Stimulated activated CD8-positive, alpha-beta memory T cell treated with anti-CD3 and anti-CD28 coated beads, Interleukin-12 subunit alpha, Interleukin-12 subunit beta, amount 100 ng/mL, for 24 hours (primary cell): ENCODE measurements around the gene JAK3.

Source experiments
- DNase-seq: peaks from one replicate; pipeline ENCODE4 v3.0.0-alpha.2; 2020; ENCODE audit errors: extremely low read depth

The JAK3 gene

DNA sequence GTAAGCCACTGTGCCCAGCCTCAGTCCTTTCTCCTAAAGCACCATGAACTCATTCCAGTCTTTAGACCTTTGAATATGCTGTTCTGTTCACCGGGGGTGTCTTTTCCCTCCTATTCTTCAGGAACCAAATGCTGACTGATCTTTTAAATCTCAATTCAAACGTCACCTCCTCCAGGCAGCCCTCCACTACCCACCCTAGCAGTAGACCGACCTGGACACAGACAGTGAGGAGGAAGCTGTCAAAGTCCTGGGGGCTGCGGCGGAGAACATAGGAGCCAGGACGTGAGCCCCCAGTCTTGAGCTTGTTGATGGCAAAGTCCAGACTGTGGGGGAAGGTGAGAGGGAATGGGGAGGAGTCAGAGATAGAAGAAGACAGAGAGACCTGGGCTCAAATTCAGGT is 7.8 kb downstream of the JAK3 start:
- no peak for DNase-seq

DNA sequence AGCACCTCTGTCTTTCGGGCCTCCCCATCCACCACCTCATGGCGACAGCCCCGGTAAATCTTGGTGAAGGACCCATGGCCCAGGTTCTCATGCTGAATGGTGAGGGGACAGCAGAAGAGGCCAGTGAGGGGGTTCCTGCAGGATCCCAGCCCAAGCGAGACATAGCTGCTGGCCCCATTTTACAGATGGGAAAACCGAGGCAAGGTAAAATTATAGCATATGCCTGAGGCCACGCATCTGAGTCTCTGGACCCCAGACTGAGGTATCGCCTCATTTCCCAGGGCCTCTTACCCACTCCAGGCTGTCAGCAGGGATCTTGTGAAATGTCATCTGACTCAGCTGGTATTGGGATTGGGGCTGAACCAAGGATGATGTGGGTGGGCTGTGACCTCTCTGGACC is 9.8 kb downstream of the JAK3 start:
- no peak for DNase-seq

DNA sequence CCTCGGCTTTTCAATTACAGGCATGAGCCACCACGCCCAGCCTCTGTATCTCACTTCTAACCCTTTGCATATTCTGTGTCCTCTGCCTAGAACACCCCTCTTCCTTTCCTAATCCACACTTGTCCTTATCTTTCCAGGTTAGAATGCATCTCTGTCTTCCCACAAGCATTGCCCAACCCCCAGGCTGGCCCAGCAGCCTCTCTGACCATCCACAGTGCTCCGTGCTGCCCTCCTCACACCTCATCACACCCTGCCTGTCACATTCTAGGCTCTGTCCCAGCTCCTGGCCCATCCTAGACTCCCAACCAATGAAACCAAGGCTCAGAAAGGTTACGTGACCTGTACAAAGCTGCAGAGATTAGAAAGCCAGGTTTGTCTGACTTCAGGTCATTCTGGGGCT is 11.3 kb downstream of the JAK3 start:
- no peak for DNase-seq

DNA sequence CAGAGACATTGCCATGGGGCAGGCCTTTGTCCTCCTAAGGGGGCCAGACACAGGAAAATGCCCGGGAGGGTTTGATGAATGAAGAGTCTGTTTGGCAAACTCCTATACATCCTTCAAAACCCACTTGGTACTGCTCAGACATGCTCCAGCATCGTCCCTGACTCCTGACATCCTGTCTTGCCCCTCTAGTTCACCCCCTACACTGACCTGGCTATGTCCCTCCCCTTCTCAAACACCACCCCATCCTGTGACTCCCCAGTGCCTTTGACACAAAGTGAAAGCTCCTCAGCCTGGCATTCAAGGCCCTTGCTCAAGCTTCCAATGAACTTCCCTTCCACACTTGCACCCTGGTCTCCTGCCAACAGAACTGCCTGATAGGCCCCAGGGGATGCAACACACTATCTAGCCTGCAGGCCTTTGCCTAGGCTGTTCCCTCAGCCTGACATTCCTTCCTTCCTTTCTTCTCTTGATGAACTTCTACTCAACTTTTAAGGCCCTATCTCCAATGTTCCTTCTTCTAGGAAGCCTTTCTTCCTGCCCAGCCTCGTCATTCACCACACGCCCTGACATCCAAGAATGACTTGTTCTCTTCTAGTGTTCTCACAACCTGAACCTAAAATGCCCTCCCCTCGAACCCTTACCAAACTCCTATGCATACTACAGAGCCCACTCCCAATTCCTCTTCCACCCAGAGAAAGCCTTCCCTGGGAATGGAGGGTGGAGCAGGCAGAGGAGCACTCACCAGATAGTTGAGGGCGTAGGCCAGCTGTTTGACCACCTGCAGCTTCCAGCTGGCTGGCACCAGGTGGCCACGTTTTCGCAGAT is 12.4 kb downstream of the JAK3 start:
- no peak for DNase-seq

DNA sequence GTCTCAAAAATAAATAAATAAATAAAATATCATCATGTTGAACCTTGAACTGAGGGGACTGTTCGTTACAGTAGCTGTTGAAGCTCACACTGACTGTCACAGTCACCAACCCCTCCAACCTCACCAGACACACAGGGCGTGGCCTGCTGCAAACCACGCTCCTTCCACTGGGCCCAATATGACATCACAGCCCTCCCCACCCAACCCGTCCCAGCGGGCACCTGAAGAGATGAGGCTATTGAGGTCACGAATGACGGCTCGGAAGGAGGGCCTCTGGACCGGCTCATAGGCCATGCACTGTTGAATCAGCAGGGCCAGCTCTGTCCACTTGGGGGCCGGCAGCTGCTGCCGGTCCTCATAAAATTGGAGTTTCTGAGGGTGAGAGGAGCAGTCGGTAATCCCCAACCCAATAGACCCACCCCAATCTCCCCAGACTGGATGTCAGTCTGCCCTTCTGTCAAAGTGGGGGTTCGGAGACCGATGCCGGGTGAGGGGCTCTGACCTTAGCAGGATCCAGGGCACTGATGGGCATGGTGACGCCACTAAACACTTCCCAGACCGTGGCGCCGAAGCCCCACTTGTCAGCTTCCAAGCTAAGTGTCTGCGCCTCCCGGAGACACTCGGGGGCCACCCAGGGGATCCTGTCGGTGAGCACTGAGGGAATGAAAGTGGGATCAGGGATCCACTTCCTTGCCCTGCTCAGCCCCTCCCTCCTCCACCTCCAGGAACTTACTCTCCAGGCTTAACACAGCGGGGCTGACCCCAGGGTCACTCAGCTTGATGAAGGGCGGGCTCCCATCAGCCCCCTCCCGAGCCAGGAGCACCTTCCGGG is 13.2 kb downstream of the JAK3 start:
- DNase-seq = no peak

DNA sequence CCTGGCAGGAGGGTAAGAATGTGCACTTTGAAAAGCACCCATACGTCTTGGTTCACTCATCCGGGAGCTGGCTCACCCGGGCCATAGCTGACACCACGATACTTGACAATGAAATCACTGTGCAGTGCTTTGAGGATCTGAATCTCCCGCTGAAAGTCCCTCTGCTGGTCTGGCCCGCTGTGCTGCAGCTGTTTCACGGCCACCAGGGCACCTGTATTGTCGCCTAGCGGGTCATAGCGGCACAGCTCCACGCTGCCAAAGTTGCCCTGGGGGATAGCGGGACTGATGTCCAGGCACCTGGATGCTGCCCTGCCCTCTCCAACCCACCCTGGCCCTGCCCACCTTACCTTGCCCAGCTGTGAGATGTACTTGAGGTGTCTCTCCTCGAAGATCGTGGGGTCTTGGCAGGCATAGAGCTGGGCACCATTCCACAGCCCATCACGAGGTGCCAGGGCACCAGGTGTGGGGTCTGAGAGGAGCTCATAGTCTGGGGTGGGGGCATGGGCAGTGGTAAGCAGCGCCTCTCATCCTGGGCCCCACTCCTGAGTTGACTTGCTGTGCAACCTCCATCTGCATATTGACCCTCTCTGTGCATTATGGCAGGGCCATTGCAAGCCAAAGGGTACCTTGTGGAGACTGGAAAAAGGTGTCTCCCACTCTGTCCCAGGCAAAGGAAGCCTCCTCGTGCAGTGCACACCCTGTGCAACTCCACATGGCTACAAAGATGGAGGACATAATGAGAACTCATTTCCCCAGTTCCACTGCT is 15.2 kb downstream of the JAK3 start:
- no peak for DNase-seq

DNA sequence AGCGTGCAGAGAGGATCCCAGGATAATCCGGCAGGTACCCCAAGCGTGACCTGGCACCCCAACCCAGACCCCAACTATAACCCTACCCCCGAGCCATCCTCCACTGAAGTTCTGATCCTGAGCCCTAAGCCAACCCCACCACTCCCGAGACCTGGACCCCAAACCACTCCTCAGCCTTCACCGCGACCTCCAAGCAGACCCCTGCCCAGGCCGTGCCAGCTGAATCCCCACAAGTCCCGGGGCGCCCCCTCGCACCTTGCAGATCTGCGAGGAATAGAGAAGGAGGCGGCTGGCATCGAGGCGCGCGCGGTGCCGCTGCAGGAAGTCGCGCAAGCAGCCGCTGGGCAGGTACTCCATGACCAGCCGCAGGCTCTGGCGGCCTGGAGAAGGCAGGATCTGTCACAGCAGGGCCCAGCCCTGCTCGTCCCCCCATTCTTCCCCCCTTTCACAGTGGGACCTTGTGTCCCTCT is 16.3 kb downstream of the JAK3 start:
- DNase-seq = no peak

DNA sequence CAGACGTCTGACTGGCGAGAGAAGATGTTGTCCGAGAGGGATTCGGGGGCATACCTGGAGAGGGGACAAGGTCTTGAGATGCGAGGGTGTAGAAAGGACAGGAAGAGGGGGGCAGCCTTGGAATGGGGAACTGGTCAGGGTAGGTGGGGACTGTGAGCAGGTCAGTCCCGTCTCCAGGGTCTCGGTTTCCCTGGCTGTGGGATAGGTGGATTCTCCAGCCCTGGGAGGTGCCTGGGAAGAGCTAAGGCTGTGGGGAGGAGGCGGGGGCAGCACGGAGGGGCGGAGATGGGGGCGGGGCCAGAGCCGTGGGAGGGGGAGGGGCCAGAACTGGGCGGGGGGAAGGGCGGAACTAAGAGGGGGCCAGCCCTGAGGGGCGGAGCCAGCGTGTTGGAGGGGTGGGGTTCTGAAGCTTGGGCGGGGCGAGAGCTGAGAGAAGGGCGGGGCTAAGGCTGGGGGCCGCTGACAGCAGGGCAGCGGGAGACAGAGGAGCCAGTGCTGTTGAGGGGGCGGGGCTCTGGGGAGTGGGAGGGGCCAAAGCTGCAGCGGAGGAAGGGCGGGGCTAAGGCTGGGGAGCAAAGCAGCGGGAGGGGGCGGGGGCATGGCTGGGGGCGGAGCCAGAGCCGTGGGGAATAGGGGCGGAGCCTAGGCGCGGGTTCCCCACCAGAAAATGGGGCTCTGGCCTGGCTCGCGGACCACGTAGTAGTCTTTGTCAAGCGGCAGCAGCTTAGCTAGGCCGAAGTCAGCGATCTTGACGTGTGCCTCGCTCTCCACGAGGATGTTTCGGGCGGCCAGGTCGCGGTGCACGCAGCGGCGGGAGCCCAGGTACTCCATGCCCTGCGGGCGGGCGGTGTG is 17.0 kb downstream of the JAK3 start:
- no peak for DNase-seq

DNA sequence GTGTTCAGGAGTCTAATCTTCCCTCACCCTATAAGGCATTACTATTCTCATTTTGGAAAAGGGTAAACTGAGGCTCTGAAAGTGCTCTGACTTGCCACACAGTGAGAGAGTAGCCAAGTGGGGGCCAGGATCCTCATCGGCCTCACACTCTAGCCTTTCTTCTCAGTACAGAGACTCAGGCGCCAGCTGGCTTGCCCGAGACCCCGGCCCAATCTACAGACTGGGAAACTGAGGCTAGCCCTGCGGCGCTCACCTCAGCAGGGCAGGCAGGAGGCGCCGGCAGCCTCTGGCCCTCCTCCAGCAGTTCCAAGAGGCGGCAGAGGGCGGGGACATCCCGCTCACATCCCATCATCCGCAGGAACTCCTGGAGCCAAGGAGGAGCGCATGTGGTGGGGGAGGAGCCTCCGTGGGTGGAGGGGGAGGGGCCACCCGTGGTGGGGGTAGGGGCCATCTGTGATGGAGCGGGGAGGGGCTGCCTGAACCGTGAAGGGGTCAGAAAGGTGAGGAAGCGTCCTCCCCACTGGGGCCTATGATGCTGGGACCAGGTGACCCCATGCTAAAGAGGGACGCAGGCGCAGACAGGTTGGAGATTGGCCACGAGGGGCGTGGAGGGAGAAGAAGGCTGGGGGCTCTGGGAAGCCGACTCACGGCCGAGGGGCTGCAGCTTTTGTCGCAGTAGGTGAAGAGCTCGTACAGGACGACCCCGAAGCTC is 17.8 kb downstream of the JAK3 start:
- no peak for DNase-seq

DNA sequence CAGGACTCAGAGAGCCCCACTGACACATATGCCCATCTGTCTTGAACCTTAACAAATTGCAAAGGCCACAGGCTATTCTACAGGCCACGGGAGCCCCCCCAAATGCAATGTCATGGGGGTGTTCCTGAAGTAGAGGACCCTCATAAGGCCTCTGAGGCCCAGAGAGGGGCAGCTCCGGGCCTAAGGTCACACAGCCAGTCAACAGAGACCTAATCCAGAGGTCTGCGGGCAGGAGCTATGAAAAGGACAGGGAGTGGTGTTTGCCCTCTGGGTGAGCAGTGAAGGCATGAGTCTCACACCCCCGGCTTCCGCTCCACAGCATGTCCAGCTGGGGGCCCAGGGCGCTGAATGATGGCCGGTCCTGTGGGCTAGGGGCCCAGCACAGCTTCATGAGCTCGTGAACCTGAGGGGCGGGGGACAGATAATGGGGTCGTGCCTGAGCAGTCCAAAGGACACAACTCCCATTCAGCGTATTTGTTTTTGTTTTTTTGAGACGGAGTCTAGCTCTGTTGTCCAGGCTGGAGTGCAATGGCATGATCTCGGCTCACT is 21.2 kb downstream of the JAK3 start:
- no peak for DNase-seq

DNA sequence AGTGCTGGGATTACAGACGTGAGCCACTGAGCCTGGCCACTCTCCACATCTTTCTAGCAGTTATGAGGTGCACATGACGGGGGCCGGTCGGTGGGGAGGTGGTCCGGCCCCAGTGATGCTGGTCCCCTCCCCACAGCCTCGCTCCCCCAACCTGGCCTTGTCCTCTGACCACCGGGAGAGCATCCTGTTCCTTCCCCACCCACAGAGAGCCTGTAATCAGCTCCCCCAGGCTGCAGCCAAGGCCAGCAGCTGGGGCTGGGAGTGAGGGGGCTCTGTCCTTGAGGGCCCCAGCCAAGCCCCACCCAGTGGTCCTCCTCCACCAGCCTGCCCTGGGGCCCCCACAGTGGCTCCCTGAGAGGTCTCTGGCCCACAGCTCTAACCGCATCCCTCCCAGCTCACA is 23.4 kb downstream of the JAK3 start:
- no peak for DNase-seq

DNA sequence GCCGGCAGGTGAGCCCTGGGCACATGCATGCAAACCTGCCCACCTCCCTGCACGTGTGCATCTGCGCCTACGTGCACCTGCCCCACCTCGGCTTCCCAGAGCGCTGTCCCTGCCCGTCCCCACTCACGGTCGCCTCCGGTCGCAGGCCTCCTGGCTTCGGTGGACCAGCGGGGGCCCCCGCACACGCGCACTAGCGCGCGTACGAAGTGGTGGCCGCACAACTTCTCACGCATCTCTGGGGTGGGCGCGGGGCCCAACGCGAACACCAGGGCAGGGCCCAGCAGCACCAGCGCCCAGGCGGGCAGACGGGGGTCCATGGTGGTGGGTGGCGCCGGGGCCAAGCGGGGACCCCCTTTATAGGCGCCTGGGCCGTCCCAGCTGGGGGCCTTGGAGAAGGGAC is 26.6 kb downstream of the JAK3 start, which contains the start of gene INSL3:
TSS of gene INSL3 (minus strand) at position 330 of the 400 bp plus-strand sequence. CDS start at position 317, 13 bp downstream.
- DNase-seq = no peak

DNA sequence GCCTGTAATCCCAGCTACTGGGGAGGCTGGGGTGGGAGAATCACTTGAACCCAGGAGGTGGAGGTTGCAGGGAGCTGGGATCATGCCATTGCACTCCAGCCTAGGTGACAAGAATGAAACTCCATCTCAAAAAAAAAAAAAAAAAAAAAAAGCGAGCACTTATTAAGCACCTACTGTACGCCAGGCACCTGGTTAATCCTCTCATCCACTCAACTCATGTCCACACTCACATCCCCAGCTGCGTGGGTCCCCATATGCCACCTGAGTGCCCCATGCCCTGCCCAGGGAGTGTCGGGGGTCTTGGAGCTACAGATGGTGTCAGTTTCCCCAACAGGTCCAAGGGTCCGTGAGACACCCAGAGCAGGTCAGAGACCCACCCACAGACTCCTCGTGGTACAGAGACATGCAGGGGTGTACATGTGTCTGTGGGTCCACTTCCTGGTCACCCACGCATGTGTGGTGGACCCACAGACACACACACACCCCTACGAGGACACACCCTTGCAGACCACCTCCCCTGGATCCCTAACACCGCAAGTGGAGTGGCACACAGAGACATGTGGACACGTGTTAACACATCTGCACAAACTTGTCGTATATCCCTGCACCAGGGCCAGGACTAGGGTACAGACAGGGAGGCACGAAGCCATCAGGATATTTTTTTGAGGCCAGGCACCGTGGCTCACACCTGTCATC is 30.0 kb downstream of the JAK3 start:
- no peak for DNase-seq

DNA sequence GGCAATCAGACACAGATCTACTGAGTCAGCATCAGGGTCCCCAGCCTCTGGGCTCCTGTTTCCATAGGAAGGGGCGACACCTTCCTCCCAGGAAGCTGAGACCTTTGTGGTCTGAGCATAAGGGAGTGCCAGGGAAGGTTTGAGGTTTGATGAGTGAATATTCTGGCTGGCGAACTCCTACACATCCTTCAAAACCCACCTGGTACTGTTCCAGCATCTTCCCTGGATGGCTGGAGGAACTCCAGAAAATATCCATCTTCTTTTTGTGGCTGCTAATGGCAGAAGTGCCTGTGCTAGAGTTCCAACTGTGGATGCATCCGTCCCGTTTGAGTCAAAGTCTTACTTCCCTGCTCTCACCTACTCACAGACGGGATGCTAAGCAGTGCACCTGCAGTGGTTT is 35.7 kb downstream of the JAK3 start:
- DNase-seq = no peak

DNA sequence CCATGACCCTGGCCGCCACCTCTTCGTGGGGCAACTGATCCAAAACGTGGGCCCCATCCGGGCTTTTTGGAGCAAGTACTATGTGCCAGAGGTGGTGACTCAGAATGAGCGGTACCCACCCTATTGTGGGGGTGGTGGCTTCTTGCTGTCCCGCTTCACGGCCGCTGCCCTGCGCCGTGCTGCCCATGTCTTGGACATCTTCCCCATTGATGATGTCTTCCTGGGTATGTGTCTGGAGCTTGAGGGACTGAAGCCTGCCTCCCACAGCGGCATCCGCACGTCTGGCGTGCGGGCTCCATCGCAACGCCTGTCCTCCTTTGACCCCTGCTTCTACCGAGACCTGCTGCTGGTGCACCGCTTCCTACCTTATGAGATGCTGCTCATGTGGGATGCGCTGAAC is 36.1 kb downstream of the JAK3 start:
- no peak for DNase-seq

DNA sequence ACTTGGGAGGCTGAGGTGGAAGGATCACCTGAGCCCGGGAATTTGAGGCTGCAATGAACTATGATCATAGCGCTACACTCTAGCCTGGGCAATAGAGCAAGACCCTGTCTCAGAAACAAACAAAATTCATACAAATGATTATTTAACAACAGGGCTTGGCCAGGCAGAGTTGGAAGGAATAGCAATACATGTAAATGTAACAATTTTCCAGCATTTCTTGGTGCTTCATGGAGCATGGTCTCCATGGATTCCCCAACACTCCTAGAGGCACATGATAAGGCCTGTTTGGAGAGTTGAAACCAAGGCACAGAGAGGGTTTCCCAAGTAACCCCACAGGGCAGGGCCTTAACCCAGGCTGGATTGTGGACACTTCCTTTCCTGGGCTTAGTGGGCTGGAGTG is 36.7 kb downstream of the JAK3 start:
- no peak for DNase-seq

DNA sequence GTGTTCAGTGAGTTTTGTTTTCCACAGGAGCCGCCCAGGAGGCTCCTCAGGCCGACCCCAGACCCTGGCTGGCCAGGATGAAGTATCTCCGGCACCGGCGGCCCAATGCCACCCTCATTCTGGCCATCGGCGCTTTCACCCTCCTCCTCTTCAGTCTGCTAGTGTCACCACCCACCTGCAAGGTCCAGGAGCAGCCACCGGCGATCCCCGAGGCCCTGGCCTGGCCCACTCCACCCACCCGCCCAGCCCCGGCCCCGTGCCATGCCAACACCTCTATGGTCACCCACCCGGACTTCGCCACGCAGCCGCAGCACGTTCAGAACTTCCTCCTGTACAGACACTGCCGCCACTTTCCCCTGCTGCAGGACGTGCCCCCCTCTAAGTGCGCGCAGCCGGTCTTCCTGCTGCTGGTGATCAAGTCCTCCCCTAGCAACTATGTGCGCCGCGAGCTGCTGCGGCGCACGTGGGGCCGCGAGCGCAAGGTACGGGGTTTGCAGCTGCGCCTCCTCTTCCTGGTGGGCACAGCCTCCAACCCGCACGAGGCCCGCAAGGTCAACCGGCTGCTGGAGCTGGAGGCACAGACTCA is 40.0 kb downstream of the JAK3 start:
- no peak for DNase-seq

DNA sequence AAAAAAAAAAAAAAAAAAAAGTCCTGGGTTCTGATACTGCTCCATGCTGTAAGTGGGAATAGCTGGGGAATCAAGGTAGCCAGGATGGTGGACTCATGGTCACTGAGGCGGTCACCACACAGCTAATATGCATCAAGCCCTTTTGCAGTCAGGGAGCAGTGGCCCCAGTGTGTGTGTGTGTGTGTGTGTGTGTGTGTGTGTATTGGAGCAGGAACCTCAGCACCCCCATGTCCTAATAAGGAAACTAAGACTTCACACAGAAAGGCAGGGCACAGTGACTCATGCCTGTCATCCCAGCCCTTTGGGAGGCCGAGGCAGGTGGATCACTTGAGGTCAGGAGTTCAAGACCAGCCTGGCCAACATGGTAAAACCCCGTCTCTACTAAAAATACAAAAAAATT is 40.8 kb downstream of the JAK3 start:
- no peak for DNase-seq

DNA sequence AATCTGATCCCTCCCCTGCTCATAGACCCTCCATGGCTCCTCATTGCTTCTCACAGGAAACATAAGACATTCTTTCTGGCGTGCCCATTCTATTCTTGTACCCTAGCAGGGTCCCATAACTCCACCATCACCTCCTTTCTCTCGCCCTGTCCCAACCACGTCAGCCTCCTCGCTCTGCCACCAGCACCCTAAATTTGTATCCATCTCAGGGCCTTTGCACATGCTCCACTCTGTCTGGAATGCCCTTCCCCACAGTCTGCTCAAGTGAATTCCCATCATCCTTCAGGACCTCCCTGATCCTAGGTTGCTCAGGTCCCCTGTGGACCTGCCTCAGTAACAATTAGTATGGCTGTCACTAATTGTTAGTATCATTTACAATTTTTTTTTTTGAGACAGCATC is 42.4 kb downstream of the JAK3 start:
- no peak for DNase-seq
